HT-29 (cell line): ENCODE data around the gene SLC35D2. TPM values are rescaled to one million over a fixed set of nuclear protein-coding genes. Genes with fewer than 3 reads are reported as not detected.
"Not testable (repeated sequence)": the region's sequence is repeated elsewhere in the genome, so short reads cannot be mapped to it uniquely, and the experiment has no call there.

Experiments used
- DNase-seq: peaks from one replicate; pipeline ENCODE4 v3.0.0-alpha.2; 2015; ENCODE audit warnings: low spot score
- total RNA-seq: library from RNA; depleted of rRNA; stranded (reverse); fragments of >200 nt; shearing (Covaris generic); gene quantifications from 2 replicates; pipeline ENCODE4 v1.2.3, GENCODE V29; 2014

The SLC35D2 gene
- total RNA-seq, 1 experiment from 2014 or later = 25.2 TPM

- no peak for DNase-seq
Measured at GRCh38 chr9:96361668-96362067, 21.8 kb downstream of the SLC35D2 start.

DNA sequence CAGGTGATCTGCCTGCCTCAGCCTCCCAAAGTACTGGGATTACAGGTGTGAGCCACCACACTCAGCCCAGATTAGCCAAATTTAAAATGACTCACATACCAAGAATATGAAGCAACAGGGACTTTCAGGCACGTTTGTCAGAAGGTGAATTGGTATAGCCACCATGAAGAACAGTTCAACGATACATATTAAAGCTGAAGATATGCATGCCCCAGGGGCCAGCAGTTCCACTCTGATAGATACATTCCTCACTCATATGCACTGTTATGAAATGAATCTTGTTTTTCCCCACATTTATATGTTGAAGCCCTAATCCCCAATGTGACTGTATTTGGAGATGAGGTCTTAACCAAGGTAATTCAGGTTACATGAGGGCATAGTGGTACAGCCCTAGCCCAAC lies 22.5 kb downstream of the SLC35D2 start:
- no peak for DNase-seq

DNA sequence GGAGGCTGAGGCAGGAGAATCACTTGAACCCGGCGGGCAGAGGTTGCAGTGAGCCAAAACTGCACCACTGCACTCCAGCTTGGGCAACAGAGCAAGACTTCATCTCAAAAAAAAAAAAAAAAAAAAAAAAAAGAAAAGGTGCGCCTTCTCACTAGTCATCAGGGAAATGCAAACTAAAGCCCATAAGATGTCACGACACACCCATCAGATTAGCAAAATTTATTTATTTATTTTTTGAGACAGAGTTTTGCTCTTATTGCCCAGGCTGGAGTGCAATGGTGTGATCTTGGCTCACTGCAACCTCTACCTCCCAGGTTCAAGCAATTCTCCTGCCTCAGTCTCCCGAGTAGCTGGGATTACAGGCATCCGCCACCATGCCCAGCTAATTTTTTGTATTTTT lies 23.0 kb downstream of the SLC35D2 start:
- DNase-seq = not testable (repeated sequence)

GRCh38 chr9:96350866-96351265 lies 32.6 kb downstream of the SLC35D2 start:
- DNase-seq = no peak

DNA sequence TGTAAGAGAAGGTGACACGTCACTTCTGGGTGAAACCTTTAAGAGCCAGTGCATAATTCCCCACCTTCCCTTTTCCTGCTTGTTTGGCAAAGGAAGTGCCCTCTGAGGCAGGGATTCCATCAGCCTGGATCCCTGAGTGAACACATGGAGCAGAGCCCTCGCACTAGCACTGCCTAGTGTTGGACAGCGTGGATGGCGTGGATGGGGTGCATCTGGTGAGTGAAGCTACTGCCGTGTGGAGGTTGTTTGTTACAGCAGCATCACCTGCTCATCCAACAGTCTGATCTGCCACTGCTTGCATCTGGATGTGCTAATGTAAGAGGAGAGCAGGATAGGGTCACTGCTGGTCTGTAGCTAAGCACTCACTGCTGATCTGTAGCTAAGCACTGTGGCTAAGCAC lies 35.2 kb downstream of the SLC35D2 start:
- no peak for DNase-seq

- DNase-seq = no peak
Measured at GRCh38 chr9:96345551-96345950, 38.0 kb downstream of the SLC35D2 start.

GRCh38 chr9:96344458-96345180 lies 38.9 kb downstream of the SLC35D2 start:
- DNase-seq = peak; percentile 52

GRCh38 chr9:96343515-96344360 lies 39.8 kb downstream of the SLC35D2 start:
- DNase-seq = no peak

- DNase-seq = no peak
Measured at GRCh38 chr9:96342571-96343245, 40.8 kb downstream of the SLC35D2 start.

DNA sequence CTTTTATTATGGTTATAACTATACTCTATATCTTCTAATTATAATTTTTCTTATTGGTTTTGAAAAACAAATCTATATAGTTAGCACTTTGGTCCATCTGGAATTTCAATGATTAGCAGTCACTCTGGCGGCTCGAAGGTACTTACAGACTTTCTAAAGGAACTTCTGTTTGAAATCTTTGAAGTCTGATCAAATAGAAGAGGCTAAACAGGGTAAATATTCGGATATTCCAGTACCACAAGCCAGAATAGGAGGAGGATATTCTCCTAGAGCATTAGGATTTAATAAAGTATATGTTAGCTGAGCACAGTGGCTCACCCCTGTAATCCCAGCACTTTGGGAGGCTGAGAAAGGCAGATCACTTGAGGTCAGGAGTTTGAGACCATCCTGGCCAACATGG lies 42.8 kb downstream of the SLC35D2 start:
- no peak for DNase-seq

DNA sequence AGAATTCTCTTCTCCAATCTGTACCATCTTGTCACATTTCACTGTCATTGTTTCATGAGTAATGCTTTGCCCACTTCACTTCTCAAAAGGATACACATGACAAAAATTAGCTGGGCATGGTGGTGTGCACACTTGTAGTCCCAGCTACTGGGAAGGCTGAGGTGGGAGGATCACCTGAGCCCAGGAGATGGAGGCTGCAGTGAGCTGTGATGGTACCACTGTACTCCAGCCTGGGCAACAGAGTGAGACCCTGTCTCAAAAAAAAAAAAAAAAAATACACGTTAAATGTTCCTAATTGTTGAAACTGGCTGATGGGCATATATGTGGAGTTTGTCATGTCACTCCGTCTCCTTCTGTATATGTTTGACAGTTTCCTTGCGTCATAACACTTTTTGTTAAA lies 45.2 kb downstream of the SLC35D2 start:
- DNase-seq = no peak

- DNase-seq = no peak
Measured at GRCh38 chr9:96333958-96334357, 49.6 kb downstream of the SLC35D2 start.

DNA sequence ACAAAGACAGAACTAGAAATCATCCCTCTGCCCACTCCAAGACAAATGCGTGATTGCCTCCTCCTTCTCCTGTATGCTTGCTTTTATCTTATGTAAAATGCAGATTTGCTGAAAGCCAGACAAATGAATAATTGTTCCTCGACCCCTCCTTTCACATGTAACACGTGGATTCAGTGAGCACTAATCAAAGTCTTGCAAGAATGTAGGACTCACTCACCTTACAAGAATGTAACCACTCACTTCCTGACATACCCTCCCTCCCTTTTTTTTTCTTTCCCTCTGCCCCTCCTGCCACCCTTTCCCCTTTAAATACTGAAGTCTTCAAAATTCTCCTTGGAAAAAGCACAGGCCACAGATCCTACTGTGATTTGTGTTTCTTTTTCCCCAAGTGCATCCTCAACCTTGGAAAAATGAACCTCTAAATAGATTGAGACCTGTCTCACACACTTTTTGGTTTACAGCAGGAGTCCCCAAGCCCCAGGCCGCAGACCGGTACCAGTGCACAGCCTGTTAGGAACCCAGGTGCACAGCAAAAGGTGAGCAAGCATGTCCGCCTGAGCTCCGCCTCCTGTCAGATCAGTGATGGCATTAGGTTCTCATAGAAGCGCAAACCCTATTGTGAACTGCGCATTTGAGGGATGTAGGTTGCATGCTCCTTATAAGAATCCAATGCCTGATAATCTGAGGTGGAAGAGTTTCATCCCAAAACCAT lies 52.1 kb downstream of the SLC35D2 start:
- no peak for DNase-seq

DNA sequence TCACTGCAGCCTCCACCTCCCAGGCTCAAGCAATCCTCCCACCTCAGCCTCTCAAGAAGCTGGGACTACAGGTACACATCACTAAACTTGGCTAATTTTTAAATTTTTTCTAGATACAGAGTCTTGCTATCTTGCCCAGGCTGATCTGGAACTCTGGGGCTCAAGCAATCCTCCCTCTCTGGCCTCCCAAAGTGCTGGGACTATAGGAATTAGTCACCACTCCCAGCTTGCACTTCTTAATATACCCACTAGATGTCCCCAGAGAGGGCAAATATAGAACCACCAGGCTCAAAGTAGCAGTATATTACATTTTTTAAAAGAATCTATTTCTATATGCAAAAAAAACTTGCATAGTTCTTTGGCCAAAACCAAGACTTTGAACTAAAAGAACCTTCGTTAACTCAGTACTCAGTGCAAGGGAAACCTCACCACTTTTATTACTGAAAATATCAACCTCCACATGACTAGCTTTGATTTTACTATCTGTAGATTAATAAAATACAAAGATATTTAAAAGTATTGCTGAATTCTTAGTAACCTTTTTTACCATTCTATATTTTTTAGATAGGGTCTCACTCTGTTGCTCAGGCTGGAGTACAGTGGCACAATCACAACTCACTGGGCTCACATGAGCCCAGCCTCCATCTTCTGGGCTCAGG lies 55.7 kb downstream of the SLC35D2 start:
- peak; percentile 78 for DNase-seq

- DNase-seq = no peak
Measured at GRCh38 chr9:96323169-96323568, 60.3 kb downstream of the SLC35D2 start.

GRCh38 chr9:96322736-96323135 lies 60.8 kb downstream of the SLC35D2 start:
- DNase-seq = not testable (repeated sequence)

DNA sequence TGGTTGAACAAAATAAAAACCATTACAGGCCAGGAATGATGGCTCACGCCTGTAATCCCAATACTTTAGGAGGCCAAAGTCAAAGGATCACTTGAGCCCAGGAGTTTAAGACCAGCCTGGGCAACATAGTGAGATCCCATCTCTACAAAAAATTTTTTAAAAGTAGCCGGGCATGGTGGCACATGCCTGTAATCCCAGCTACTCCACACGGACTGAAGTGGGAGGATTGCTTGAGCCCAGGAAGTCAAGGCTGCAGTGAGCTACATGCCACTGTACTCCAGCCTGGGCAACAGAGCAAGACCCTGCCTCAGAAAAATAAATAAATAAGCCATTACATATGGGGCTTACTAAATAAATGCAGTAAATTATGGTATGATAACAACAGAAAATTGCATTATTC lies 61.3 kb downstream of the SLC35D2 start:
- DNase-seq = not testable (repeated sequence)

DNA sequence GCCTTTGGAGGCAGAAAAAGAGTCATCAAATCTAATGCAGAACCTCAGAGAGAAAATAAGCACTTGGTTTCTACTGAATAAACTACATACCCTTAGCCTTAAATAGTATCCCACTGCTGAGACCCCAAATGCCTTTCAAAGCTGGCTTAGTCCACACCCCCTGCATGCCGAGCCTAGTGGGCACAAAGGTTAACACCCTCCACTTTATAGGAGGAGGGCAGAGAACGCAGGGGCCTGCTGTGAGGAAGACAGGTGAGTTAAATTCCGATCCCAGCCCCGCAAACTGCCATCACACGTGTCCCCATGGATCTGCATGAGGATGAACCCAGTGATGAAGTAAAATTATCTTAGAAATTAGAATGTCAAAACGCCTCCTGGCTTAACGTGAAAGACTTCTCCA lies 62.0 kb downstream of the SLC35D2 start:
- DNase-seq = no peak

GRCh38 chr9:96320749-96321280 lies 62.7 kb downstream of the SLC35D2 start:
- DNase-seq = no peak

- no peak for DNase-seq
Measured at GRCh38 chr9:96318921-96319565, 64.5 kb downstream of the SLC35D2 start.
